GM21526 (cell line): ENCODE data around the gene ARHGEF16.

Experiments used
- ATAC-seq: cut with Tn5 transposase; IDR thresholded peaks from one replicate; pipeline ENCODE4 v1.9.1; 2021; ENCODE audit warnings: moderate library complexity; ENCODE audit not compliant: unreplicated experiment, low FRiP score

The ARHGEF16 gene

GRCh38 chr1:3511856-3512255 lies 57.4 kb downstream of the ARHGEF16 start:
- no peak for ATAC-seq

DNA sequence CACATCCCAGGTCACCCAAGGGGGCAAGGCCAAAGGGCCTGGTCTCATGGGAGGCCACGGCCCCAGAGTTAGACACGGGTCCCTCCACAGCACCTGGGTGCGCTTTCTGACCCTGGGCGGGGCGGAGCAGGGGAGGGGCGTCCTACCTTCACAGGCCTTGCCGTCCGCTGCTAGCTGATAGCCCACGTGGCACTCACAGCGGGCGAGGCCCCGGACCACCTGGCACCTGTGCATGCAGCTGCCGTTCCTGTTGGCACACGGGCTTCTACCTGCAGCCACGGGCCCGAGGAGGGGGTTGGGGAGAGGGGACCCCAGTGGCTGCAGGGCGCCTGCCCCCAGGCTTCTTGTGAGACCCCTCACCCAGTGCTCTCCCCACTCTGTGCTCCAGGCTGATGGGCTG lies 59.9 kb downstream of the ARHGEF16 start:
- no peak for ATAC-seq

- no peak for ATAC-seq
These were observed 60.8 kb downstream of the ARHGEF16 start for GRCh38 chr1:3515272-3515671.

DNA sequence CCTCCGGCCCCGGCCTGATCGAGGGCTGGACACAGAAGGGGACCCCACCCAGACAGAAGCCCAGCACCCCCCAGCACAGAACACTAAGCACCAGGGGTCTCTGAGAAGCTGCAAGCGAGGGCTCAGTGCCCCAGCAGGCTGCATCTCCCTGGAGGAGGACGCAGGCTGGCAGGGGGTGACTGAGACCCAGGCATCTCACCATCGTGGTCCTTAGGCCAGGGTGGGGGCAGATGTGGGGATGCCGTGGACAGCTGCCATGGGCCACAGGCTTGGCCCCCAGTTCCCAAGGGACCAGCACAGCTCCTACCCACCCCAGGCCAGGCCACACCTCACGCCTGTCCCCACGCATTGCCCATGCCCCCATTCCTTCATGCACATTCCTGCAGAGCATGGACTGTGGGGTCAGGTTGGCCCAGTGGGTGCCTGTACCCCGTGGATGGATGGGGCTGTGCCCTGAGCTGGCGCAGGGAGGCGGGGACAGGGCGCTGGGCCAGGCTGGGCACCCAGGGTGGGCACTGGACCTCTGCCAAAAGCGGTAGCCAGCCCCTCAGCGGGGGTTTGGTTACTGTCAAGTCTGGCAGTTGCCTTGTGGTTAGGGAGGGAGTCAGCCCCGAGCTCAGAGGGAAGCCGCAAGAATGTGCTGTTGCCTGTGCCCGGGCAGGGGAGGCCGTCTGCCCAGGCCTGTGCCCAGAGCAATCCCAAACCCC lies 61.5 kb downstream of the ARHGEF16 start:
- no peak for ATAC-seq

GRCh38 chr1:3516481-3516869 lies 62.0 kb downstream of the ARHGEF16 start:
- ATAC-seq: no peak

DNA sequence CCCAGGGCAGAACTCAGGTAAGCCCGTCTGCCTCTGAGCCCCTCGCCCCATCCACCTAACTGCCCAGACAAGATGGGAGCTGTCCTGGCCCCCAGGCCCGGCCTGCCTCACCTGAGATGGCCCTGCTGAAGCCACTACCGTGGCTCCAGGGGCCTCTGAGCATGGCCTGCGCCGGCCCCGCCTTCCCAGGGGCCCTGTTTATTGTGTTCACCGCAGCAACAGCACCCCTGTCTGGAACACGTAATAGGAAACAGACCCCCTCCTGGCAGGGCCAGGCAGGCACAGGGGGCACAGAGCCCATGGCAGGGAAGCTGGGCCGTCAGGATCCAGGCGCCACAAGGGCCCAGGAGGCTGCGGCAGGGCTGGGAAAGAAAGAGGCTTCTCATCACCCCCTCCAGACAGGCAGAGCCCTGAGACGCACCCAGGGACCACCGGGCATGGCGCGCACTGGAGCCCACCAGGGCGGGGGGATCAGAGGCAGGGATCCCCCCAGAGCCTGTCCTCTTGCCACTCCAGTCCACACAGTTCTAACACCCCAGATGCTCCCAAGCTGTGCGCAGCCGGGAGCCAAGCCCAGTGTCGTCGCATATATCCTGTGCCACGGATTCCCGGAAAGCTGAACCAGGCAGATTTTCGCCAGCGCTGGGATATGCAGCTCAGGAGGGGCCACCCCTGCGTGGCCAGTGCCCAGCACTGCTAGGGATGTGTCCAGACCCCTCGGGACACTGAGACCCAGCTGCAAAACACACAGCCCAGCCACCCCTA lies 62.6 kb downstream of the ARHGEF16 start:
- ATAC-seq: no peak

GRCh38 chr1:3518256-3518655 lies 63.8 kb downstream of the ARHGEF16 start:
- no peak for ATAC-seq

DNA sequence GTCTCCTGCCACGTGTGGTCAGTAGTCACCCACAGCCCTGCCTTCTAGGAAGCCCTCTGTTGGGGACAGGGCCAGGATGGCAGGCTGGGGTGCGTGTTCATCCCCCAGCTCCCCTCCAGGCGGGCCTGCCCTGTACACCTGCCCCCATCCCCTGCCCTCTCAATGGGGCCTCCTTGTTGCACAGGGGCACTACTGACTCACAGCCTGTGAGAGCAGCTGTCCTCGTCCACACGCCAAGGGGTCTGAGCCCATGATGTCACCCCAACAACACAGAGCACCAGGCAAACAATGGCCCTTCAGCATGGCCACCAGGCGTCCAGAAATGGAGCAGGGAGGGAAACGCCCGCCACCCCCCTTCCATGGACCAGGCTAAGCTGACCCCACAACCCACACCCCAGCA lies 64.3 kb downstream of the ARHGEF16 start:
- ATAC-seq: no peak

GRCh38 chr1:3519301-3519885 lies 64.9 kb downstream of the ARHGEF16 start:
- ATAC-seq: no peak

DNA sequence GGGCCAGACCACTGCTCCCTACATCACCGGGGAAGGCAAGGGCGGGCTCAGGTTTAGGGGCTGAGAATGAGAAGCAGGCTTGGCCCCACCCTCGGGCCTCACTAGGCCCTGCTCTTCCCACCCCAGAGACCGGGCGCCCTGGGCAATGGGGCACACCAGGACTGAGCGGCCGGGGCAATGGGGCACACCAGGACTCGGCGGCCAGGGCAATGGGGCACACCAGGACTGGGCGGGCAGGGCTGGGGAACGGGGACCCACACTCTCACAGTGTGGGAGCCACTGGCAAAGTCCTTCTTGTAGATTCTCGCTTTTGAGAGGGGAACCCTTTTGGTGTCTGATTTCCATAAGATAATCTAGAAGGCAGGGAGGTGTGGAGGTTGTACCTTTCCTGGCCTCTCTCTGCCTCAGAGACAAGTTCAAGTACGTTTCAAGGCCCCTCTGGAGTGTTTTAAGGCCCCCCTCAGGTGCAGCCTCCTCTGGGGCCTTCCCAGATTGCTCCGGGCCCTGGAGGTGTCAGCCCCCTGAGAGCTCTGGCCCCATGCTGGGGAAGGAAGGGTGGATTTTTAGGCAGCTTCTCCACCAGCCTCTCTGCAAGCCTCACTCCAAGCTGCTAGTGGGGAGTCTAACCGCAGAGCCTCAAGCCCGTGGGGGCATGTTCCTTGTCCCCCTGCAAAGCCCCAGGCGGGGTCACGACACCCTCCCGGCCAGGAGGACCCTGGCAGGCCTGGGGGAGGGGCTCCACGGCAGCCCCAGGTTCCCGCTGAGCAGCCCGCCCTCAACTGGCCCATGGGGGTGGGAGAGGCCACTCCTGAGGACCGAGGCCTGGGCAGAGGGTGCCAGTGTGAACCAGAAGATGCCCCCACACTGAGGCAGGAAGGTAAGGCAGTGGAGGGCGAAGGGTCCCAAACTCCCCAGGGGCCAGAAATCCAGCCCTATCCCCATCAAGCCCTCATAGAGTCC lies 66.2 kb downstream of the ARHGEF16 start:
- ATAC-seq: no peak

DNA sequence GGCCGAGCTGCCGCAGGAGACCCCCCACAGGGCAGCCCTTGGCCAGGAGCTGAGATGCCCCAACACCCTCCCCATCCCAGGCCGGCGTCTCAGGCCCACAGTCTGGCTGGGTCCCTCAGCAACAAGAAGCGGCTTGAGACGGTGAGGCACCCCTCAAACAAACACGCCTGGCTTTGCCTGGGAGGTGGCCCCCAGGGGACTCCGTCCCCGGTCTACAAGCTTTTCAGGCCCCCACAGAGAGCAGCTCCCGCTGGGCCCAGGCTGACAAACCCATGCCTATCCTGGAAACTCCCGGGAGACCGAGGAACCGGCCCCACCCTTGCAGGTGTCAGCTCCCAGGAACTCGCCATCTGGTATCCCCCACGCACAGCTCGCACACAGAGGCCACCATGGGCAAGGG lies 67.0 kb downstream of the ARHGEF16 start:
- no peak for ATAC-seq

- no peak for ATAC-seq
These were observed 67.6 kb downstream of the ARHGEF16 start for GRCh38 chr1:3522112-3522511.

DNA sequence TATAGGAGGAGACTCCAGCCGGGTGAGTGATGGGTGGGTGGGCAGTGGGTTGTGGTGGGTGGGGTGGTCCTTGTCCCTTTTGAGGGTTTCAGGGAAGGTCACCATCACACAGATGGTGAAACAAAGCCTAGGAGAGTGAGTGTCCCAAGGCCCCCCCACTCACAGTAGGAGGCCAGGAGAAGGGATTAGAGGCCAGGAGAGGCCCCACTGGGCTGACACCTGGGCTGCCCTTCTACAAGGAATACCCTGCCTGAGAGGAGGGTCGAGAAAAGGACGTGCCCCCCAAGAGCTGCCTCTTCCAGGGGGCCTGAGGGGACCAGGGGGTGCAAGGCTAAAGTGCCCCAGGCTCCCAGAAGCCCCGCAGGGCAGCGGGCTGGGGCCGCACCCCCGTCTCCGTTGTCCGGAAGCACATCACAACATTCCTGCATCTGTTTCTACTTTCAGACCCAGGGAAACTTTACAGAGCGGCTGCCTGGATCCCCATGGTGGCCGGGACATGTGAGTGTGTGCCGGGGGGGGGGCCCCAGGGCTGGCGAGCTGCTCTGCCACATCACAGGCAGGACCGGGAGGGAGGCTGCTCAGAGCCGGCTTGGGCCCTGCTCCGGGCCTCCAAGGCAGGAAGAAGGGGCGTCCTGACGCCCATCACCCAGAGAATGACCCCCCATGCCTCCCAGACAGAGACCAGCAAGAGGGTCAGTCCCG lies 68.2 kb downstream of the ARHGEF16 start:
- ATAC-seq: no peak

DNA sequence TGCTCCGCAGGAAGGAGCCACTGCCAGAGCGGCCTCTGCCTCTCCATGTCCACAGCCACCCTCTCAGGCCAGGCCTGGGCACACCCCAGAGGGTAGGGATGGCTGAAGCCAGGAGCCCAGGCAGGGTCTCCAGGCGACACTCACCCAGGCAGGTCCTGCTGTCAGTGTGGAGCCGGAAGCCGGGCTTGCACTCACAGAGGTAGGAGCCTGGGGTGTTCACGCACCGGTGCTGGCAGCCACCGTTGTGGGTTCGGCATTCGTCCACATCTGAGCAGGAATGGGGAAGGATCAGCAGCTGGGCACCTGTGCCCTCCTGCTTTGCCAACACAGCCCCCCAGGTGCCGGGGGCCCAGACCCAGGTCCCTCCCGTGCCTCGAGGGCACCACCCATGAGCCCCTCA lies 69.5 kb downstream of the ARHGEF16 start:
- ATAC-seq: no peak

- no peak for ATAC-seq
These were observed 70.2 kb downstream of the ARHGEF16 start for GRCh38 chr1:3524556-3525203.

GRCh38 chr1:3525551-3526482 lies 71.4 kb downstream of the ARHGEF16 start:
- no peak for ATAC-seq

DNA sequence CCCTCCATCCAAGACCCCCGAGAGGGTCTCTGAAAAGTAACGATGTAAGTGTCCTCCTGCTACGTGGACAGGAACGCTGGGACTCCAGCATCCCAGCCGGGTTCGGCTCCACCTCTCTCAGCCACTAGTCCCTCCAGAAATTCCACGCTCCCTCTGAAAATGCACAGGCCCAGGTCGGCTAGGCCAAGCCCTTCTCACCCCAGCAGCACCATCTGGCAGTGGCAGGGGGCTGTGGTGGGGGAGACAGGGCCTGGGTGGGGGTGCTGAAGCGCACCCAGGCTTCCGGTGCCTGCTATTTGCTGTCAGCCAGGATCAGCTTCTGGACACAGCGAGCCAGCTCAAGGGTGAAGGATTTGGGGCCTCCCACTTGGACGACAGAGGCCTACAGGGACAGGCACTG lies 73.3 kb downstream of the ARHGEF16 start:
- ATAC-seq: no peak

- ATAC-seq: no peak
These were observed 74.7 kb downstream of the ARHGEF16 start for GRCh38 chr1:3529099-3529729.
